ENCODE measurements around the gene SPAG7. TPM values are rescaled to one million over a fixed set of nuclear protein-coding genes. Genes with fewer than 3 reads are reported as not detected.
A peak's percentile ranks its signal among the peaks of the same experiment; 100 is the strongest.

Gene SPAG7
- total RNA-seq, 1 donor from 2014 or later = 65.3 TPM

- no peak for DNase-seq (ENCODE audit: low read depth, low spot score)
Measured at GRCh38 chr17:4950075-4950745, 17.4 kb downstream of the SPAG7 start.

GRCh38 chr17:4949321-4950074 is 18.1 kb downstream of the SPAG7 start:
- no peak for DNase-seq (ENCODE audit: low read depth, low spot score)

GRCh38 chr17:4948931-4949320 is 18.7 kb downstream of the SPAG7 start:
- no peak for DNase-seq (ENCODE audit: low read depth, low spot score)

GRCh38 chr17:4948166-4948930 is 19.3 kb downstream of the SPAG7 start, which contains the start of gene PFN1:
PFN1 (minus strand) TSS chr17:4948530; CDS start chr17:4948394, 136 bp downstream.
- no peak for DNase-seq (ENCODE audit: low read depth, low spot score)

- DNase-seq (ENCODE audit: low read depth, low spot score) = no peak
Measured at GRCh38 chr17:4947411-4948165, 20.0 kb downstream of the SPAG7 start.

- DNase-seq (ENCODE audit: low read depth, low spot score) = no peak
Measured at GRCh38 chr17:4947010-4947410, 20.6 kb downstream of the SPAG7 start.

- no peak for DNase-seq (ENCODE audit: low read depth, low spot score)
Measured at GRCh38 chr17:4946312-4946976, 21.2 kb downstream of the SPAG7 start.

GRCh38 chr17:4945944-4946280 is 21.7 kb downstream of the SPAG7 start:
- no peak for DNase-seq (ENCODE audit: low read depth, low spot score)

- no peak for DNase-seq (ENCODE audit: low read depth, low spot score)
Measured at GRCh38 chr17:4945176-4945943, 22.3 kb downstream of the SPAG7 start.

GRCh38 chr17:4944554-4945175 is 23.0 kb downstream of the SPAG7 start:
- DNase-seq (ENCODE audit: low read depth, low spot score) = no peak

- no peak for DNase-seq (ENCODE audit: low read depth, low spot score)
Measured at GRCh38 chr17:4944163-4944553, 23.5 kb downstream of the SPAG7 start.

GRCh38 chr17:4942760-4943508 is 24.7 kb downstream of the SPAG7 start:
- DNase-seq (ENCODE audit: low read depth, low spot score) = no peak

- DNase-seq (ENCODE audit: low read depth, low spot score) = no peak
Measured at GRCh38 chr17:4941319-4941610, 26.4 kb downstream of the SPAG7 start.

GRCh38 chr17:4940555-4941318 is 26.9 kb downstream of the SPAG7 start:
- DNase-seq (ENCODE audit: low read depth, low spot score) = no peak

GRCh38 chr17:4939796-4940554 is 27.6 kb downstream of the SPAG7 start, which contains the start of the genes RNF167 and SLC25A11:
RNF167 (plus strand) TSS chr17:4940268; CDS start chr17:4940910, 642 bp downstream.
SLC25A11 (minus strand) TSS chr17:4940046; CDS start chr17:4939910, 136 bp downstream.
- peak; percentile 99 for DNase-seq (ENCODE audit: low read depth, low spot score)

- no peak for DNase-seq (ENCODE audit: low read depth, low spot score)
Measured at GRCh38 chr17:4939546-4939795, 28.1 kb downstream of the SPAG7 start.

GRCh38 chr17:4938688-4939545 is 28.7 kb downstream of the SPAG7 start:
- no peak for DNase-seq (ENCODE audit: low read depth, low spot score)
